HG03565 (cell line): ENCODE measurements around the gene HPS3.
"Not testable (repeated sequence)": the region's sequence is repeated elsewhere in the genome, so short reads cannot be mapped to it uniquely, and the experiment has no call there.

Source experiments
- ATAC-seq: cut with Tn5 transposase; IDR thresholded peaks from one replicate; pipeline ENCODE4 v1.9.1; 2021; ENCODE audit warnings: mild to moderate bottlenecking, moderate library complexity; ENCODE audit not compliant: unreplicated experiment

The HPS3 gene

GRCh38 chr3:149129326-149130205 is at the start of gene HPS3:
Gene HPS3, plus strand, starts transcription at chr3:149129638. Its CDS starts 86 bp downstream, at chr3:149129724.
- ATAC-seq: peak; percentile 94

DNA sequence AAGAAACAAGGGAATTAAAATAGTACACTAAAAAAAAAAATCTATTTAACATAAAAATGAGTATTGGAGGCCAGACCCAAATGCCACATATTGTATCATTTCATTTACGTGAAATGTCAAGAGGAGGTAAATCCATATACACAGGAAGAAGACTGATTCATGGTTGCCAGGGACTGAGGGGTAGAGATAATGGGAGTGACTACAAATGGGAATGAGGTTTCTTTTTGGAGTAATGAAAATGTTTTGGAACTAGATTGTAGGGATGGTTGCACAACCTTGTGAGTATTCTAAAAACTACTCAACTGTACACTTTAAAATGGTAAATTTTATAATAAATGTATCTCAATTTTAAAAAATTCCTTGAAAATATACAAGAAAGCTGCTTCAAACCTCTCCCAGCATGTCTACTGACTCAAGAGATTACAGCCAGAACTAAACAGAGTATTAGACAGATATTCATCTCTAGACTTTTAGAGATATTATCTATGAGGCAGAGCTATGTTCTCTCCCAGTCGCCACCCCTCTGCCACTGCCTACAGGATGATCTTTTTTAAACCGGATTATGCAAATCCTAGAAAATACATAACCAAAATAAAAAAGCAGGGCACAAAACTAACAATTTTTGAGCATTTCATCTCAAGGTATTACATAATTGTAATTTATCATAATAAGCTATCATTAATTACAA is 49.3 kb upstream of the HPS3 start:
- ATAC-seq: no peak

DNA sequence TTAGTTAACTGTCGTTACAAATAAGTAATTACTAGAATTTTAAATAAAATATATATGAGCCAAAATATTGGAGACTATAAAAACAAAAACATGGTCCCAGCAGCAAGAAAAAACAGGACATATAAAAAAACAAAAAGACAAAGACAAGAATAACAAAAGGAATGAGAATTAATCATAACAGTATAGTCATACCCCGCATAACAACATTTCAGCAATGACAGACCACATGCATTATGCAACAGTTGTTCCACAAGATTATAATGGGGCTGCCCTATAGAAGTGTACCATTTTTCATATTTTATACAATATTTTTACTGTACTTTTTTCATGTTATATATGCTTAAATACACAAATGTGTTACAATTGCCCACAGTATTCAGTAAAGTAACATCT is 48.7 kb upstream of the HPS3 start:
- ATAC-seq: no peak

- no peak for ATAC-seq
These were observed 47.7 kb upstream of the HPS3 start for GRCh38 chr3:149081772-149082171.

- peak; percentile 26 for ATAC-seq
These were observed 43.6 kb upstream of the HPS3 start for GRCh38 chr3:149085828-149086231.

- ATAC-seq: peak; percentile 98
These were observed 43.0 kb upstream of the HPS3 start, which contains the start of gene HLTF for GRCh38 chr3:149086232-149086988. Gene HLTF, minus strand, starts transcription at chr3:149086533. Its CDS starts 197 bp downstream, at chr3:149086336.

DNA sequence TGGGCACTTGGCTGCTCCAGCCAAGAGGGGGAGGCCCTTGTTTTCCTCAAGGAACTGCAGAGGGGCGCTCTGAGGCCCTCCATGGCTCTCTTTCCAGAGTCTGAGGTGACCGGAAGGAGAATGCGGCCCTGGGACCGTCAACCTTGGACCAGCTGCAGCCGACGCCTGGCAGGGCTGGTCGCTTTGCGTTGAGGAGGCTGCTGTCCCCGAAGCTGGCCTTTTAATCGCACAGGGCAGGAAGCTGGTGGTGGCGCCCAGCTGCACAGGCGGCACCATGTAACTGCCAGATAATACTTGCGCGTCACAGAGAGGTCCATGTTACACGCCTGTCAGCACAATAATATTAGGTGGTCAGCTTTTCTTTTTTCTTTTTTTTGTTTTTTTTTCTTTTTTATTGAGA is 42.2 kb upstream of the HPS3 start:
- ATAC-seq: no peak

- ATAC-seq: no peak
These were observed 40.0 kb upstream of the HPS3 start for GRCh38 chr3:149089395-149089794.

DNA sequence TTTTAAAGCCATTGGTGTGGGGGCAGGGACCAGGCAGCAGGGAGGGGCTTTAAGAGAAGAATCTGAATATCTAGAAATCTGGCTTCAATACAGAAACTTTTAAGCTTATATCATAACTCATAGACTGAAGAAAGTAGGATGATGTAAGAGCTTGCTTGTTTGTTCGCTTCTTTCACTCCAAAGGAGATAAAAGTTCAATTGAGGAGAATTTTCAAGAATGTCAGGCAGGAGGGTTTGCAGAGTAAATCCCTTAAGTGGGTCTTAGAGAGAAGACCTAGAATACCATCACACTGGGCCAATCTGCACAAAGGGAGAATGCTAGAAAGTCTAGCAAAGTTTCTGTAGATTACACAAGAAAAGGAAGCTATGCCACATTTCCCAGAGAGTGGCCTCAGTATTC is 39.0 kb upstream of the HPS3 start:
- no peak for ATAC-seq

DNA sequence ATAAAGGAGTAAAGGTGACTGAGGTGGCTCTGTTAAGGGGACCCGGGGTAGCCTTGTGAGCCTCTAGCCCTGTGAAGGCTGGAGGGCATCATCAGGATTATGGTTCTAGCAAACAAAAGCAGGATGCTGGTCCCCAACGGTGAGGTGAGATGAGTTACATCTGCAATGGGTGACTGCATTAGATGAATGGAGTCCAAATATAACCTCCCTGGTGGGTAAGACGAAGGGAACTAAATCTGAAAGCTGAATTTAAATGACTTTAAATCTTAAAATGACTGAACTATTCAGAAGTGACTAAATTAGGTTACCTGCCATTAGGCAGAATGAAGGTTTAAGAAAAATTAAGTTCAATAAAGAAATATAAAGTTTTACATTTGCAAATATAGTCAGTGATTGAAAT is 38.5 kb upstream of the HPS3 start:
- peak; percentile 20 for ATAC-seq

GRCh38 chr3:149091983-149092382 is 37.5 kb upstream of the HPS3 start:
- no peak for ATAC-seq

DNA sequence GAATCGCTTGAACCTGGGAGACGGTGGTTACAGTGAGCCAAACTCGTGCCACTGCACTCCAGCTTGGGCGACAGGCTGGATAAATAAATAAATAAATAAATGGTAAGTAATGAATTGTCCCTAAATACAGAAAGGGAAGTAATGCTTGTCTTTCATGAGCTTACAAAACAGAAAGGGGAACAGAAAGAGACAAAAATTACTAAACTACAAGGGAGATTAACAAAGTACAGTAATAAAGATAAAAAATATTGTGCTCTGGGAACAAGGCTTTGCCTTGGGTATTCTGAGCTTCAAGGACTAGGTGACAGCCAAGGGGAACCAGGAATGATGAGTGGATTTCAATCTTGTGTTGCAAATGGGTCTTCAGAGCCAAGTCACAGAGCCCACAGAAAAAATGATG is 34.0 kb upstream of the HPS3 start:
- peak; percentile 85 for ATAC-seq

DNA sequence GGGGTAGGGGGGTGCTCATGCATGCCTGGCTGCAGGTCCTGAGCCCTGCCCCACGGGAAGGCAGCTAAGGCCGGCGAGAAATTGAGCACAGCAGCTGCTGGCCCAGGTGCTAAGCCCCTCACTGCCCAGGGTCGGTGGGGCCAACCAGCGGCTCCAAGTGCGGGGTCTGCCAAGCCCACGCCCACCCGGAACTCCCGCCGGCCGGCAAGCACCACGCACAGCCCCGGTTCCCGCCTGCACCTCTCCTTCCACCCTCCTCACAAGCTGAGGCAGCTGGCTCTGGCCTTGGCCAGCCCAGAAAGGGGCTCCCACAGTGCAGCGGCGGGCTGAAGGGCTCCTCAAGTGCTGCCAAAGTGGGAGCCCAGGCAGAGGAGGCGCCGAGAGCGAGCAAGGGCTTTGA is 31.5 kb upstream of the HPS3 start:
- not testable (repeated sequence) for ATAC-seq

- ATAC-seq: no peak
These were observed 28.3 kb upstream of the HPS3 start for GRCh38 chr3:149101154-149101553.

- ATAC-seq: no peak
These were observed 27.8 kb upstream of the HPS3 start for GRCh38 chr3:149101641-149102040.

GRCh38 chr3:149104484-149104883 is 25.0 kb upstream of the HPS3 start:
- no peak for ATAC-seq

DNA sequence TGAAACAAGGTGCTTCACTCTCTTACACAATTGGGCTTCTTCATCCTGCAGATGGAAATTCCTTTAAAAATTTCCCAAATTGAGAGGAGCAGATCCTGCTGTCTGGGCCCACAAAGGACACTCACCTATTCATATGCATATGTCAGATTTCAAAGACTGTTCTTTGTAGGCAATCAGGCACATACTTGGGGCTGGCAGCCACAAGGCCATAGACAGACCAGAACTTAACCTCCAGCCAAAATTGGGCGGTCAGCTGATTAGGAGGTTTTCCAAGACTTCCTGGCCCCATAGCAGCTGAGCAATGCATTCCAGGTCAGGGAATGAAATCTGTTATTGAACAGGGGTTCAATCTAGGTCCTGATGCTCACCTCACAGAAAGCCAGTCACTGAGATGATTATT is 15.0 kb upstream of the HPS3 start:
- ATAC-seq: no peak

GRCh38 chr3:149115114-149115513 is 14.3 kb upstream of the HPS3 start:
- no peak for ATAC-seq

- no peak for ATAC-seq
These were observed 10.7 kb upstream of the HPS3 start for GRCh38 chr3:149118724-149119123.

- no peak for ATAC-seq
These were observed 10.0 kb upstream of the HPS3 start for GRCh38 chr3:149119466-149119865.
